NB4 (cell line): ENCODE results near the gene SMYD3.

Experiments
- MYC ChIP-seq: IDR thresholded peaks from 2 replicates; pipeline ENCODE4 v1.6.1; 2011; ENCODE audit warnings: low read depth, low read length
- POLR2A ChIP-seq: IDR thresholded peaks from 2 replicates; pipeline ENCODE4 v1.6.1; 2011; ENCODE audit warnings: mild to moderate bottlenecking; ENCODE audit not compliant: insufficient read length; ENCODE audit errors: extremely low read depth
- TF ChIP-seq, protein P1 (sequence below): IDR thresholded peaks from one replicate; pipeline ENCODE4 v1.5.1; 2012; ENCODE audit warnings: low read depth, low read length
- TF ChIP-seq, protein P2 (sequence below): IDR thresholded peaks from 2 replicates; pipeline ENCODE4 v1.6.1; 2011; ENCODE audit warnings: low read depth, low read length

DNA sequence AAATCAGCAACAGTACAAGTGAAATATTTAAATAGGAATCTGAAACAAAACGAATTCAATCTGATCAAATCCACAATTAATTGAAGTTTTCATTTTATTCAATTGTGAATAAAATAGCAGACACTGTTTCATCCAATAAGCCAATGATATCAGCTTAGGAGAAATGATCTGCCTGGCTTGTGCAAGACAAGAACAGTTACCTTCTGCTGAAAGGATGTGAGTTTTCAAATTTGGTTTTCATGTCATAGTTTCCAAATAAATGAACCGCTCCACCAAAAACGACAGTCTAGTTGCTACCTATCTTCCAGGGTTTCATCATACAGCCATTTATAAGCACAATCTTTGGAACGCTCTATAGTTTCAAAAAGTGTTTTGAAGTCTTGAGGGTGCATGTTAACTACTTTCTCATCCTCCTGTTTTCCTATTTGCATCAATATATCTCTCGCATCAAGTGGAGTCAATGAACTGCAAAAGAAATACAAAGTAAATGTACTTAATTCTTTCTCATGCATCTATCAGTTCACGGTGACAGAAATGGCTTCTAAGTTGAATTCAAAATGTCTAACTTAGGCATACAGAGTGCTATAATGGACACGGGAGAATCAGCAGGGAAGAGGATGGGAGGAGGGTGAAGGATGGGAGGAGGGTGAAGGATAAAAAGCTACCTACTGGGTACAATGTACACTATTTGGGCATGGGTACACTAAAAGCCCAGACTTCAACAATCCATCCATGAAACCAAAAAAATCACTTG is 33.8 kb upstream of the SMYD3 start:
- TF ChIP-seq POLR2A (no peak), MYC (no peak)
- TF ChIP-seq, protein P1, sequence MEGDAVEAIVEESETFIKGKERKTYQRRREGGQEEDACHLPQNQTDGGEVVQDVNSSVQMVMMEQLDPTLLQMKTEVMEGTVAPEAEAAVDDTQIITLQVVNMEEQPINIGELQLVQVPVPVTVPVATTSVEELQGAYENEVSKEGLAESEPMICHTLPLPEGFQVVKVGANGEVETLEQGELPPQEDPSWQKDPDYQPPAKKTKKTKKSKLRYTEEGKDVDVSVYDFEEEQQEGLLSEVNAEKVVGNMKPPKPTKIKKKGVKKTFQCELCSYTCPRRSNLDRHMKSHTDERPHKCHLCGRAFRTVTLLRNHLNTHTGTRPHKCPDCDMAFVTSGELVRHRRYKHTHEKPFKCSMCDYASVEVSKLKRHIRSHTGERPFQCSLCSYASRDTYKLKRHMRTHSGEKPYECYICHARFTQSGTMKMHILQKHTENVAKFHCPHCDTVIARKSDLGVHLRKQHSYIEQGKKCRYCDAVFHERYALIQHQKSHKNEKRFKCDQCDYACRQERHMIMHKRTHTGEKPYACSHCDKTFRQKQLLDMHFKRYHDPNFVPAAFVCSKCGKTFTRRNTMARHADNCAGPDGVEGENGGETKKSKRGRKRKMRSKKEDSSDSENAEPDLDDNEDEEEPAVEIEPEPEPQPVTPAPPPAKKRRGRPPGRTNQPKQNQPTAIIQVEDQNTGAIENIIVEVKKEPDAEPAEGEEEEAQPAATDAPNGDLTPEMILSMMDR, result no peak
- TF ChIP-seq, protein P2, sequence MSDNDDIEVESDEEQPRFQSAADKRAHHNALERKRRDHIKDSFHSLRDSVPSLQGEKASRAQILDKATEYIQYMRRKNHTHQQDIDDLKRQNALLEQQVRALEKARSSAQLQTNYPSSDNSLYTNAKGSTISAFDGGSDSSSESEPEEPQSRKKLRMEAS, result no peak
